ENCODE results near the gene DENND5B.
"Not testable (repeated sequence)": the region's sequence is repeated elsewhere in the genome, so short reads cannot be mapped to it uniquely, and the experiment has no call there.

Gene DENND5B

GRCh38 chr12:31560516-31560915 is 30.4 kb downstream of the DENND5B start:
- Histone ChIP-seq H2BK5ac (ENCODE audit: low read depth, low read length, poor library complexity) (no peak overlapping the region), H3K23ac (ENCODE audit: low read length) (no peak overlapping the region), H3K27me3 (ENCODE audit: insufficient read depth, low read length) (no peaks in the 10 kb centered on the region), H3K4me1 (ENCODE audit: control insufficient read depth in 1 of 2, insufficient read depth in 2 of 2, low read length in 2 of 2) (no peaks in the 10 kb centered on the region), H3K36me3 (ENCODE audit: control insufficient read depth in 1 of 2, insufficient read depth in 2 of 2, low read length in 2 of 2) (peaks cover 0 to 3% of the 10 kb centered on the region in 2 experiments), H2AK5ac (ENCODE audit: low read length) (no peak overlapping the region), H4K12ac (ENCODE audit: low read depth, low read length) (no peak overlapping the region), H3K18ac (ENCODE audit: low read length) (no peak overlapping the region), H2BK12ac (ENCODE audit: low read length) (no peak overlapping the region), H3K9me3 (ENCODE audit: insufficient read depth, low read depth, low read length) (peaks cover 4% of the 10 kb centered on the region), H3K27ac (ENCODE audit: low read depth, low read length) (no peak overlapping the region), H2BK120ac (ENCODE audit: insufficient read depth, low read length, poor library complexity) (no peak overlapping the region), H4K8ac (ENCODE audit: low read depth, low read length) (no peak overlapping the region), H3K4me2 (ENCODE audit: low read length) (no peak overlapping the region), H4K91ac (ENCODE audit: low read depth, low read length) (no peak overlapping the region), H3K4me3 (ENCODE audit: low read depth, low read length) (no peak overlapping the region), H3K4ac (ENCODE audit: low read depth, low read length) (no peak overlapping the region), H3K79me2 (ENCODE audit: control insufficient read depth, insufficient read depth, low read length, poor library complexity) (no peaks in the 10 kb centered on the region), H3K9ac (ENCODE audit: low read length) (no peak overlapping the region), H2AFZ (ENCODE audit: insufficient read depth, low read length, poor library complexity) (no peak overlapping the region), H3K14ac (ENCODE audit: low read length) (no peak overlapping the region), H3K79me1 (ENCODE audit: low read length) (no peaks in the 10 kb centered on the region)
- WGBS (ENCODE audit: extremely low coverage, insufficient coverage, insufficient read length): no CpG with 5 or more reads among the region's 2 CpGs
- no peak for DNase-seq

DNA sequence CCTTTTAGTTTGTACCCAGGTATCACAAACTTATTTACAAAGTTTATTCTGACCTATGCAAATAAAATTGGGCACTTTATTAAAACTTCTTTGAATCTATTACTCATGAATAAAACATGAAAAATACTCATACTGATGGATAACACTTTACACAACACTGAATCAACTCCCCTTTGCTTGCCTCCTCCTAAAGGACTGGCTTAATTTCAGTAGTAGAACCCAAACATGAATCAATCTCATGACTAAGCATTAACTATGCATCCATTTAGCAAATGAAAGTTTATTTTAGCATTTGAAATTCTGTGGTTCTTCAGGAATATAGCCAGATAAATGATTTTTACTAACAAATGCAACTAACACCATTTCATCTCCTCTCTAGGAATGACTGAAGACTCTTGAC is 32.4 kb downstream of the DENND5B start:
- H4K91ac ChIP-seq (ENCODE audit: low read depth, low read length): no peak overlapping the region
- no peak overlapping the region for H2BK12ac ChIP-seq (ENCODE audit: low read length)
- no peak overlapping the region for H2AFZ ChIP-seq (ENCODE audit: insufficient read depth, low read length, poor library complexity)
- H3K79me2 ChIP-seq (ENCODE audit: control insufficient read depth, insufficient read depth, low read length, poor library complexity): no peaks in the 10 kb centered on the region
- H4K8ac ChIP-seq (ENCODE audit: low read depth, low read length): no peak overlapping the region
- no peak overlapping the region for H3K4me3 ChIP-seq (ENCODE audit: low read depth, low read length)
- peaks cover 5% of the 10 kb centered on the region for H3K9me3 ChIP-seq (ENCODE audit: insufficient read depth, low read depth, low read length)
- H3K27me3 ChIP-seq (ENCODE audit: insufficient read depth, low read length): no peaks in the 10 kb centered on the region
- no peaks in the 10 kb centered on the region for H3K79me1 ChIP-seq (ENCODE audit: low read length)
- no peak overlapping the region for H3K4me2 ChIP-seq (ENCODE audit: low read length)
- H2BK120ac ChIP-seq (ENCODE audit: insufficient read depth, low read length, poor library complexity): no peak overlapping the region
- no peak for DNase-seq
- no peaks in the 10 kb centered on the region for H3K4me1 ChIP-seq (ENCODE audit: control insufficient read depth in 1 of 2, insufficient read depth in 2 of 2, low read length in 2 of 2)
- H3K4ac ChIP-seq (ENCODE audit: low read depth, low read length): no peak overlapping the region
- no peak overlapping the region for H3K27ac ChIP-seq (ENCODE audit: low read depth, low read length)
- no peak overlapping the region for H2AK5ac ChIP-seq (ENCODE audit: low read length)
- H3K18ac ChIP-seq (ENCODE audit: low read length): no peak overlapping the region
- no peak overlapping the region for H3K14ac ChIP-seq (ENCODE audit: low read length)
- H4K12ac ChIP-seq (ENCODE audit: low read depth, low read length): no peak overlapping the region
- no peak overlapping the region for H3K9ac ChIP-seq (ENCODE audit: low read length)
- peaks cover 0 to 3% of the 10 kb centered on the region in 2 experiments for H3K36me3 ChIP-seq (ENCODE audit: control insufficient read depth in 1 of 2, insufficient read depth in 2 of 2, low read length in 2 of 2)
- H3K23ac ChIP-seq (ENCODE audit: low read length): no peak overlapping the region
- no peak overlapping the region for H2BK5ac ChIP-seq (ENCODE audit: low read depth, low read length, poor library complexity)

DNA sequence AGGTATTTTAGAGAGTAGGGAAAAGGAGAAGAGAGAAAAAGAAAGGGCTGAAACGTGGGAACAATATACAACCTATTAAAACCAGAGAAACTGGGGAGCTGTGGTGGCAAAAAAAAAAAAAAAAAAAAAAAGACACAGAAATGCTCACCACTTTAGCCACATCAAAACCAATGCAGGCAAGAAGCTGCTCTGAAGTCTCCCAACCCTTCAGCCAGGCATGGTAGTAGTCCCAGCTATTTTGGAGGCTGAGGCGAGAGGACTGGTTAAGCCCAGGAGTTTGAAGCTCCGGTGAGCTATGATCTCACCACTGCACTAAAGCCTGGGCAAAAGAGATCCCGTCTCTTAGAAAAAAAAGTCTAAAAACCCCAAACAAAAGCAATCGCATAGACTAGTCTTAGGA is 33.2 kb downstream of the DENND5B start:
- H3K4ac ChIP-seq (ENCODE audit: low read depth, low read length): no peak overlapping the region
- peaks cover 5% of the 10 kb centered on the region for H3K9me3 ChIP-seq (ENCODE audit: insufficient read depth, low read depth, low read length)
- H3K23ac ChIP-seq (ENCODE audit: low read length): no peak overlapping the region
- no peak overlapping the region for H3K4me2 ChIP-seq (ENCODE audit: low read length)
- no peak overlapping the region for H2BK12ac ChIP-seq (ENCODE audit: low read length)
- no peak overlapping the region for H3K14ac ChIP-seq (ENCODE audit: low read length)
- no CpG with 5 or more reads among the region's 5 CpGs for WGBS (ENCODE audit: extremely low coverage, insufficient coverage, insufficient read length)
- no peak overlapping the region for H2AFZ ChIP-seq (ENCODE audit: insufficient read depth, low read length, poor library complexity)
- H3K4me3 ChIP-seq (ENCODE audit: low read depth, low read length): no peak overlapping the region
- H2BK5ac ChIP-seq (ENCODE audit: low read depth, low read length, poor library complexity): no peak overlapping the region
- no peak overlapping the region for H4K91ac ChIP-seq (ENCODE audit: low read depth, low read length)
- no peak overlapping the region for H3K9ac ChIP-seq (ENCODE audit: low read length)
- no peak overlapping the region for H4K8ac ChIP-seq (ENCODE audit: low read depth, low read length)
- H3K79me2 ChIP-seq (ENCODE audit: control insufficient read depth, insufficient read depth, low read length, poor library complexity): no peaks in the 10 kb centered on the region
- H3K27me3 ChIP-seq (ENCODE audit: insufficient read depth, low read length): no peaks in the 10 kb centered on the region
- no peak overlapping the region for H4K12ac ChIP-seq (ENCODE audit: low read depth, low read length)
- no peak overlapping the region for H2BK120ac ChIP-seq (ENCODE audit: insufficient read depth, low read length, poor library complexity)
- H2AK5ac ChIP-seq (ENCODE audit: low read length): no peak overlapping the region
- no peak overlapping the region for H3K18ac ChIP-seq (ENCODE audit: low read length)
- H3K79me1 ChIP-seq (ENCODE audit: low read length): no peaks in the 10 kb centered on the region
- H3K36me3 ChIP-seq (ENCODE audit: control insufficient read depth in 1 of 2, insufficient read depth in 2 of 2, low read length in 2 of 2): peaks cover 0 to 3% of the 10 kb centered on the region in 2 experiments
- H3K27ac ChIP-seq (ENCODE audit: low read depth, low read length): no peak overlapping the region
- DNase-seq: no peak
- no peaks in the 10 kb centered on the region for H3K4me1 ChIP-seq (ENCODE audit: control insufficient read depth in 1 of 2, insufficient read depth in 2 of 2, low read length in 2 of 2)

DNA sequence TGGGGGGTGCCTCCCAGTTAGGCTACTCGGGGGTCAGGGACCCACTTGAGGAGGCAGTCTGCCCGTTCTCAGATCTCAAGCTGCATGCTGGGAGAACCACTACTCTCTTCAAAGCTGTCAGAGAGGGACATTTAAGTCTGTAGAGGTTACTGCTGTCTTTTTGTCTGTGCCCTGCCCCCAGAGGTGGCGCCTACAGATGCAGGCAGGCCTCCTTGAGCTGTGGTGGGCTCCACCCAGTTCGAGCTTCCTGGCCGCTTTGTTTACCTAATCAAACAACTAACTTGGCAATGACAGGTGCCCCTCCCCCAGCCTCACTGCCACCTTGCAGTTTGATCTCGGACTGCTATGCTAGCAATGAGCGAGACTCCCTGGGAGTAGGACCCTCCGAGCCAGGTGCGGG is 35.5 kb downstream of the DENND5B start:
- no CpG with 5 or more reads among the region's 9 CpGs for WGBS (ENCODE audit: extremely low coverage, insufficient coverage, insufficient read length)

More for the DNA sequence above, 35.5 kb downstream of the DENND5B start:
- H3K14ac ChIP-seq (ENCODE audit: low read length); H2AFZ ChIP-seq (ENCODE audit: insufficient read depth, low read length, poor library complexity); H3K27me3 ChIP-seq (ENCODE audit: insufficient read depth, low read length); DNase-seq; H4K8ac ChIP-seq (ENCODE audit: low read depth, low read length); H3K4me2 ChIP-seq (ENCODE audit: low read length); H3K79me2 ChIP-seq (ENCODE audit: control insufficient read depth, insufficient read depth, low read length, poor library complexity); H3K79me1 ChIP-seq (ENCODE audit: low read length); H2BK5ac ChIP-seq (ENCODE audit: low read depth, low read length, poor library complexity); H3K9me3 ChIP-seq (ENCODE audit: insufficient read depth, low read depth, low read length); H4K91ac ChIP-seq (ENCODE audit: low read depth, low read length); H2BK12ac ChIP-seq (ENCODE audit: low read length); H3K18ac ChIP-seq (ENCODE audit: low read length); H2AK5ac ChIP-seq (ENCODE audit: low read length); H3K4me1 ChIP-seq (ENCODE audit: control insufficient read depth in 1 of 2, insufficient read depth in 2 of 2, low read length in 2 of 2); H2BK120ac ChIP-seq (ENCODE audit: insufficient read depth, low read length, poor library complexity); H3K27ac ChIP-seq (ENCODE audit: low read depth, low read length); H4K12ac ChIP-seq (ENCODE audit: low read depth, low read length); H3K36me3 ChIP-seq (ENCODE audit: control insufficient read depth in 1 of 2, insufficient read depth in 2 of 2, low read length in 2 of 2); H3K4me3 ChIP-seq (ENCODE audit: low read depth, low read length); H3K4ac ChIP-seq (ENCODE audit: low read depth, low read length); H3K9ac ChIP-seq (ENCODE audit: low read length); H3K23ac ChIP-seq (ENCODE audit: low read length): not testable (repeated sequence)
